HG03571 (cell line): ENCODE results near the gene PIK3CA.

Experiments used
- ATAC-seq: cut with Tn5 transposase; IDR thresholded peaks from one replicate; pipeline ENCODE4 v1.9.1; 2021; ENCODE audit not compliant: unreplicated experiment

The PIK3CA gene

DNA sequence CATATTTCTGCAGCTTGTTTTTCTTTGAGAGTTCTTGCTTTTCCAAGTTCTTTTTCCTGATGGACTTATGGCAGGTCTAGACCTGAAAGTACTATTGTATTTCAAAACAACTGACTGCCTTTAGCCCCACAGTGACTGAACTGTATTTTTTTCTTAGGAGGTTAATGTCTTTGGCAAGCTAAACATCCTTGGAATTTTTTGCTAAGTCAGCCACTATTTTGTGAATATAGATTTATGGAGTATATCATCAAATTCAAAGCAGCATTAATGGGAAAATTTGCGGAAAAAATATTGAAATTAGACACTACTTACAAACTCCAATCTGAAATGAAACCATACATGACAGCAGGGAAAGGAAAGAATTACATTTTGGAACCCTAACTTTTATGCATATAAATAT lies 8.6 kb downstream of the PIK3CA start:
- ATAC-seq, result no peak

- no peak for ATAC-seq
Observed at GRCh38 chr3:179158336-179159039, 10.3 kb downstream of the PIK3CA start.

DNA sequence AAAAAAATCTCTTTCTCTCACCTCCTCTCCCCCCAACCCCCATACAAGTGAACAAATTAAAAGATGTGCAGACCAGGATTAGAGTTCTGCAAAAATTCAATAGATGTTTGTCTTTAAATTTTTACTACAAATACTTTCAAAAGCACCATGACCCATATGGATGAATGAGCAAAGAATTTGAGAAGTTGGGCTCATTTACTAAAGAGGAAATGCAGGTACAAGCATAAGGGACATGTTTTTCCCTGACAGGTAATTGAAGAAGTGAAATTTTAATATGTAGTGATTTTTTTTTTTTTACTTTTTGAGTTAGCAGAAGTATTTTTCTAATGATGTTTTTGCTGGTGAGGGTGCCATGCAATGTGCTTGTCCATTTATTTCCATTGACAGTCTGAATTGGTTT lies 15.3 kb downstream of the PIK3CA start:
- ATAC-seq, result no peak

- ATAC-seq, result no peak
Observed at GRCh38 chr3:179164857-179165256, 16.7 kb downstream of the PIK3CA start.

DNA sequence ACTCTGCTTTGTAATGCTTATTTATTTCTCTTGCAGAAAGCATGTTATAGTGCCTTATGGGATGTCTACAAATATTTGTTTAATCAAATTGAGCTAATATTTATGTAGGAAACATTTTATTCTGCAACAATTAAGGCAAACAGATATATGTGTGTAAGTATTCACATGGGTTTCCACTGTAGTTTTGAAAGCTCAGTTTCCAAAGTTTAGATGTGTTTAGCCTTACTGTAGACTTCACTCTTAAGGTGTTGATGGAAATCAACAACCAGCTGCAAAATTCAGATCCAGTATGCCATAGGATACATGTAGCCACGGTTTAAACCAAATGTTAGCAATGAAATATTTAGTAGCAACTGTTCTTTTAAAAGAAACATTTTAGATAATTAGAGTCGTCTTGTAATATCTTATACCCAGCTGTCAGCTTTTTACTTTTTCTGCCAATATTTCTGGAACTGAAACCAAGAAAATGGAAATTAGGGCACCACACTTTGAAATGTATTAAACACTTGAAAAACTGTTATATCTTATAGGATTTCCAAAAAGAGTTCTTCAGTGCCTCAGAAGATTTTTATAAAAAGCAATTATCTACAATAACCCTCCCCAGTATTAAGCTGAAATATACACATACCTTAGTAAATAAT lies 18.5 kb downstream of the PIK3CA start:
- no peak for ATAC-seq

DNA sequence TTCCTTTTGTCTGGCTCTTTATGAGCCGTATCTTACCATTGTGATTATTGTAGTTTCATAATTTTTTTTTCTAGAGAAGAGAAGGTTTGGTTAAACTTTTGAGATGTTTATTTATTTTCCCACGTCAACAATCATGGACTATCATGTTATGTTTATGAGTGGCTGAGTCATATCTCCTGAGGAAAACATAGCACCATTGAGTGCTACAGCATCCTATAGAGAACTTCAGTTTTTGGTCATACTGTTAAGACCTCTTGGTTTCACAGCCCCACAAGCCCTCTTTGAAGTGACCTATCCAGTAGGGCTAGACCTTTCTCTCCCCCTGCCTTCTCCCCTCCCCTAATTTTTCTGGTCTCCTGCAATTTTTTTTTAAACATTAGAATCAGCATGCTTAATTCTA lies 20.8 kb downstream of the PIK3CA start:
- ATAC-seq, result no peak

DNA sequence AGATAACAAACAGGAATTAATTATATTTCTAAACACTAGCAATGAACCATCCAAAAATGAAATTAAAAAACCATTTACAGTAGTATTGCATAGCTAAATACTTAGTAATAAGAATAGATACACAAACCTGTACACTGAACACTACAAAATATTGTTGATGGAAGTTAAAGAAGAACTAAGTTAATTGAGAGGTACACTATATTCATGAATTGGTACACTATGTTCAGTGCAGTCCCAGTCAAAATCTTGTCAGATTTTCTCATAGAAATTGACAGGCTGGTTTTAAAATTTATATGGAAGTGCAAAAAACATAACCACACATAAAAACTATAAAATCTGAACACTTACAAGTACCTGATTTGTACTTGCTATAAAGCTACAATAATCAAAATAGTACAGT lies 24.4 kb downstream of the PIK3CA start:
- no peak for ATAC-seq

DNA sequence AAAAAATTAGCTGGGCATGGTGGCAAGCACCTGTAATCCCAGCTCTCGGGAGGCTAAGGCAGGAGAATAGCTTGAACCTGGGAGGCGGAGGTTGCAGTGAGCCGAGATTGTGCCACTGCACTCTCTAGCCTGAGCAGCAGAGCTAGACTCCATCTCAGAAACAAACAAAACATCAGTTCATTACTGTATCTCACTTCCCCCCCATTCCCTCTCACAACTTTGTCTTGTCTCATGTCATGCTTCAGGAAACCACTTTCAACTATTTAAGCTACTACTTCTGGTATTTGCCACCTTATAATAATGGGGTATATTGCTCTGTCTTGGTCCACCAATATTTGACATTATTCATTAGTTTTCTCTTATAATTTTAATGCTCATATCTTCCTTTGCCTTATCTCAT lies 26.2 kb downstream of the PIK3CA start:
- peak; percentile 66 for ATAC-seq

DNA sequence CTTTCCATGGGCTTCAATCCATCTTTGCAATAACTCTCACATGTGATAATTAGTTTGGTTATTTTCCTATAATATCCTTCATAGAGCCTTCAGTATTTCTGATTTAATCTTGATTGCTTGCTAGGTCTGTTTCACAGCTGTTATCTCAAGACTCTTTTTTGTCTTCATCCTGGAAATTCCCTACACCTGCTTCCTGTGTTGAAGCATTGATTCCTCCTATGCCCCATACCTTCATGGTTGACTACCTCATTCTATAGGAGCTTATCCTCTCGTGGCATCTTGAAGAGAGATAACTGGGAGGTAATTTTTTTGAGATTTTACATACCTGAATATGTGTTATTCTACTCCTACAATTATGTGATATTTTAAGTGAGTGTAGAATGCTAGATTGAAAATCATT lies 26.7 kb downstream of the PIK3CA start:
- ATAC-seq, result no peak

GRCh38 chr3:179175358-179175757 lies 27.2 kb downstream of the PIK3CA start:
- ATAC-seq, result no peak

GRCh38 chr3:179177611-179178010 lies 29.5 kb downstream of the PIK3CA start:
- no peak for ATAC-seq

GRCh38 chr3:179179256-179179655 lies 31.1 kb downstream of the PIK3CA start:
- no peak for ATAC-seq

- ATAC-seq, result no peak
Observed at GRCh38 chr3:179179979-179180759, 32.0 kb downstream of the PIK3CA start.

- peak; percentile 61 for ATAC-seq
Observed at GRCh38 chr3:179181021-179181472, 32.9 kb downstream of the PIK3CA start.

- no peak for ATAC-seq
Observed at GRCh38 chr3:179181993-179182551, 33.9 kb downstream of the PIK3CA start.

GRCh38 chr3:179182902-179183301 lies 34.7 kb downstream of the PIK3CA start:
- ATAC-seq, result no peak

DNA sequence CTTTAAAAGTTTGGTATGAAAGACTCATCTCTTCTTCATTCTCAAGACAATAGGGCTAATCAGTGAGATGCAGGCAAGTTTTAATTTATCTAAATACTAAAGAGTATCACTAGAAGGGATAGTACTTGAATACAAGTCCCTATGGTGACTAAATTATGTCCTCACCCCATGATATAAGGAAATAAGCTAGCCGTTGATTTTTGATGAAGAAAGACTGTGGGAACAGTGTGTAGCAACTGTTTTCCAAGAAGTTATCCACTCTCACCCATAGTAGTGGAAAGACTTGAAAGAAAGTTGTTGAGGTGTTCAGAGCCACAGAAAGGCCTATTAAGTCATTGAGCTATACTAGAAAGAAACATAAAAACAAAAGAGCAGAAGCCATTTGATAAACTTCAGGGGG lies 36.7 kb downstream of the PIK3CA start:
- no peak for ATAC-seq

DNA sequence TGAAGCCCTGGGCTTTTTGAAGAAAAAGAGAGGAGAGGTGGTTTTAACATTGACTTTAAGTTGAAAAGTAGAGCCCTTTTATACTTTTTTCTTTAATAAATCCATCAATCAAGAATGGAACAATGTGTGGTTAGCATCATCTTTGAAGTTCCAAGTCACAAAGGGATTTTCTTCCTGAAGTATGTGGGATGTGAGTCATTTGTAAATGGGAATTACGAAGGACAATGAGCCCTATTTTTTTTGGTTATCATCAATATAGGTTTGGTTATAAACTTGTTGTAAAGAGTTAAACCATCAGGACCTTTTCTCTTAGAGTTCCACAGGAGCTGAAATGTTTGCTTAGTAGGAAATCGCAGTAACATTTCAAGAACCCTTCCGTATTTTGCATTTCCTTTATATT lies 38.3 kb downstream of the PIK3CA start:
- ATAC-seq, result no peak

DNA sequence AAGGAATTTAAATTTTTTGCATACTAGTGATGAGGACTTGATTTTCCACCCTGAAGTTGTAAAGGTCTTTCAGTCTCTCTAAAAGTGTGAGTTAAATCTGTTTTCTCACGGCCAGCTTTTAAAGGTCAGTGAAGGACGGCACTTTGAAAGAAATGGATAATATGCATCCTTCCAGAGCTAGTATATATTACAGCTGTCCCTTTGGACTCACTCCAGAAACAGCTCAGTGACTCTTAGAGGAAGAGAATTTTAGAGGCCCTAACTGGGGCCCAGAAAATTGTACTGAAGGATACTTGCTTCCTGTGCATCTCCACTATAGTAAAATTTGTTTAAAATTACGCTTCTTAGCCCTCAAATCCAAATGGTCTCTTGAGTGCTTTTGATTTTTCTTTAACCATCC lies 41.6 kb downstream of the PIK3CA start:
- no peak for ATAC-seq

DNA sequence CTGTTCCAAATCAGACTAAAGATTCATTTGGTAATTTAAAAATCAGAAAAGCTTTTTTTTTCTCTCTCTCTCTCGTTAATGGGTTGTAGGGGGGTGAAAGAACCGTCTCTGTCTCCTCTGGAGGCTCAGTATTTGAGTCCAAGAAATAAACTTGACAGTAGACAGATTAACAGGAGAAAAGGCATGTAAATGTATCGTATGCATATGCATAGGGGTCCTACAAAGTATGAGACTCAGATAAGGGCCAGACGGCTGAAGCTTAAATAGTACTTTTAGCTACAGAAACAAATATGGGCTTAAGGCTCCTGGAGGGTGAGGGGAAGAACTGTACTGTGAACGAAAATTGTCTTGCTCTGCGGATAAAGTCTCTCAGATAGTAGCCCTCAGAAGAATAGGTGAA lies 42.4 kb downstream of the PIK3CA start:
- ATAC-seq, result no peak

DNA sequence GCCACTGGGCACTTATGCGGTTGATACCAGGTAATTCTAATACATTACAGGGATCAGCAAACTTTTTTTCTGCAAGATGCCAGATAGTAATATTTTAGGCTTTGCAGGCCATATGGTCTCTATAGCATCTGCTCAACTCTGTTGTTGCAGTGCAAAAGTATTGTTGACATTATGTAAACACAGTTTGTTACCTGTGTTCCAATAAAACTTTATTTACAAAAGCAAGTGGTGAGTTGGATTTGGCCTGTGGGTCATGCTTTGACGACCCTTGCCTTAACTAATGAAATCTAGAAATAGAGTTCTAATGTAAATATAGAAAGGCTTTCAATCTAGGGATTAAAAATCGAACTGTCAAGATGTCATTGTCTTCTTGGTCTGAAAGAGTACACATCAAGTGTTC lies 44.4 kb downstream of the PIK3CA start:
- no peak for ATAC-seq

- ATAC-seq, result no peak
Observed at GRCh38 chr3:179194931-179195330, 46.8 kb downstream of the PIK3CA start.
